Activated CD4-positive, alpha-beta memory T cell treated with anti-CD3 and anti-CD28 coated beads for 36 hours (primary cell): ENCODE measurements around the gene ATG4B. TPM values are rescaled to one million over a fixed set of nuclear protein-coding genes. Genes with fewer than 3 reads are reported as not detected.
A peak's percentile ranks its signal among the peaks of the same experiment; 100 is the strongest.

Experiments
- CTCF ChIA-PET: fragments of 350-600 bp; sonication (Branson Sonifier 250); formaldehyde crosslinking; loops from one replicate; lab custom pipeline; 2021; ENCODE audit warnings: antibody characterized with exemption, inconsistent platforms; lab: Charles Lee
- POLR2A ChIA-PET: fragments of 350-600 bp; sonication (Branson Sonifier 250); formaldehyde crosslinking; loops from one replicate; lab custom pipeline; 2021; ENCODE audit warnings: antibody characterized with exemption; lab: Charles Lee
- DNase-seq: peaks from one replicate; pipeline ENCODE4 v3.0.0-alpha.2; 2020
- H3K27ac Mint-ChIP-seq: one replicate; pipeline ENCODE4 v1.8.0; 2021; ENCODE audit warnings: mixed read lengths
- H3K27me3 Mint-ChIP-seq: one replicate; pipeline ENCODE4 v1.8.0; 2021; ENCODE audit warnings: mixed read lengths
- H3K36me3 Mint-ChIP-seq: one replicate; pipeline ENCODE4 v1.8.0; 2021; ENCODE audit warnings: mixed read lengths
- H3K4me1 Mint-ChIP-seq: one replicate; pipeline ENCODE4 v1.8.0; 2021; ENCODE audit warnings: low read depth, mixed read lengths
- H3K4me3 Mint-ChIP-seq: one replicate; pipeline ENCODE4 v1.8.0; 2021; ENCODE audit warnings: mild to moderate bottlenecking, mixed read lengths
- H3K9me3 Mint-ChIP-seq: one replicate; pipeline ENCODE4 v1.8.0; 2021; ENCODE audit warnings: mixed read lengths
- intact Hi-C: fragments of 100-400 bp; cut with micrococcal nuclease; formaldehyde crosslinking; loops from one replicate; pipeline ENCODE4 v1.15.1; 2023
- total RNA-seq, 2 experiments: library from RNA; stranded (reverse); gene quantifications; one replicate each; pipeline ENCODE4 v1.2.3, GENCODE V29; 2021

ATG4B gene
- total RNA-seq, 2 experiments from 2014 or later, result 85.0 to 85.9 TPM

DNA sequence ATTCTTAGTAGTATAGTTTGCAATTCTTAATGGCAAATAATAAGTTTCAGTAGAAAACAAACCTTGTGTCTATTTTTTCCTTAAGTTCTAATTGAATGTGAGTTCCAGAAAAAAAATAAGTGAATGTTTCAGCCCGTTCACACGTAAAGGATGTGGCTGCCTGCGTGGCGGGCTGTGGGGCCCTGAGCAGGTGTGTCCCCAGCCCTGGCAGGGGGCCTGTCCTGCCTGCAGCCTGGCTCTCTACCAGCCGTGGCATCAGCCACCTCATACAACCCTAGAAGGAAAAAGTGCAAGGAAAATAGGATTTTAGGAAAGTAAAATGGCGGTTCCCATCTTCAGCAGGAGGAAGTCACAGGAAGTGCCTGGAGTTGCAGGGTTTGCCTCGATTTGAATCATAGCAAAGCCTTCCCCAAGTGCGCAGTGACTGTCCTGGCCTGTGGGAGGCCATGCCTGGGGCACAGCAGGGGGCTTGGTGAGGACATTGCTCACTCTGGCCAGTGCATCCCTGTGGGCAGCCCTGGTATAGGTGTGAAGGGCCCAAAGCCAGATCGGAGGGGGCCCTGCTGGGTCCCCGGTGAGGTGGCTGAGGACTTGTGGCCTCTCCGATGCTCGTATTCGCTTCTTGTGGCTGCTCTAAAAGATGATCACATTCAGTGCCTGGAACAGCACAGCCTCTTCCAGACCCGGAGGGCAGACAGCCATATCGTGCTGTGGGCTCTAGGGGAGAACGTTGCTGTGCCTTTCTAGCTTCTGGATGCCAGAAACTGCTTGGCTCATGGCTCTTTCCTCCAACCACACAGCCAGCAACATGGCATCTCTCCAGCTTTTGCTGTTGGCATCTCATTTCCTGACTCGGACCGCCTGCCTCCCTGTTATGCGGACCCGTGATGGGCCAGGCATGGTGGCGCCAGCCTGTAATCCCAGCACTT lies 36.6 kb downstream of the ATG4B start:
- H3K27me3 Mint-ChIP-seq, result no peaks in the 10 kb centered on the region
- peaks cover 19% of the 10 kb centered on the region for H3K36me3 Mint-ChIP-seq
- no peak for DNase-seq
- intact Hi-C loops, result no loop called here
- CTCF ChIA-PET, result no interaction called here
- no peak overlapping the region for H3K4me3 Mint-ChIP-seq
- H3K9me3 Mint-ChIP-seq, result no peaks in the 10 kb centered on the region
- POLR2A ChIA-PET, result no interaction called here
- no peaks in the 10 kb centered on the region for H3K4me1 Mint-ChIP-seq
- H3K27ac Mint-ChIP-seq, result no peak overlapping the region

DNA sequence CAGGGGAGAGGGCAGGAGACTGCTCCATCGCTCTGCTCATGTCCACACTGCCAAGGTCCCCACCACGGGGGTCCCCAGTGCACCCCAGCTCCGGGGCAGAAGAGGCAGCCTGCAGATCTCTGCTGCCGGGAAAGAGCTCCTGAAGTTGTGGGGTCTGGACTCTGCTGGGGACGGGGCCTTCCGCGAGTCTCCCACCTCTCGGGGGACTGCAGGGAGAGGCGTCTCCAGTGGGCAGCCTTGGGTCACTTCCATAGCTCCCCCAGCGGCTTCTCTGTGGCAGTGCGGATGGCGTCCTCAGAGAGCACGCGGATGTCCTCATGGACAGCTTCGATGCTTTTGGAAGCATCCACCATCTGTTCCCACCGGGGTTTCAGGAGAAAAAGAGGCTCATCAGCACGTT lies 38.4 kb downstream of the ATG4B start:
- ChIA-PET CTCF (no interaction called here), POLR2A (interaction anchor here (0.6 kb wide), 1 partner anchor 621 kb away, joined by 3 read pairs; no protein-coding TSS in a partner anchor)
- Mint-ChIP-seq H3K4me1 (peaks cover 2% of the 10 kb centered on the region), H3K36me3 (peaks cover 29% of the 10 kb centered on the region), H3K27ac (no peak overlapping the region), H3K9me3 (no peaks in the 10 kb centered on the region), H3K27me3 (no peaks in the 10 kb centered on the region), H3K4me3 (no peak overlapping the region)
- intact Hi-C loops, result no loop called here
- no peak for DNase-seq

DNA sequence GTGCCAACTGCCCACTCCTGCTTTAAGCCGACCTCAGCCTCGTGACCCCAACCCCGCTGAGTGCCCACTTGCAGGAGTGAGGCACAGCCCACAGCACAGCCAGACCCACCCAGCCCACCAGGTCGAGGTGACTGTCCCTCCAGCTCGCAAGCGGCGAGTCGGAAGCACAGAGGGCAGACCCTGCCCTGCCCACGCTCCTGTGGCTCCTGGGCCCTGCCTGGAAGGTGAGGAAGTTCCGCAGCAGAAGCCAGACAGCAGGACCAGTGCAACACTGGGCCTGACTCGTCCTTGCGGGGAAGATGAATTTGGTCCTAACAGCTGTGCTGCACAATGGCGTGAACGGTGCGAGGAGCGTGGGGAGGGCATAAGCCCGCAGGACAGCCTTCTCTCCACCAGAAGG lies 39.2 kb downstream of the ATG4B start:
- Mint-ChIP-seq H3K9me3 (no peaks in the 10 kb centered on the region), H3K4me3 (no peak overlapping the region), H3K27ac (no peak overlapping the region), H3K4me1 (peaks cover 2% of the 10 kb centered on the region), H3K27me3 (no peaks in the 10 kb centered on the region), H3K36me3 (peaks cover 30% of the 10 kb centered on the region)
- ChIA-PET POLR2A (interaction anchor here (1.0 kb wide), 1 partner anchor 10 kb away, joined by 3 read pairs; the partner anchor contains the start of gene DTYMK), CTCF (no interaction called here)
- DNase-seq, result no peak
- intact Hi-C loops, result no loop called here

DNA sequence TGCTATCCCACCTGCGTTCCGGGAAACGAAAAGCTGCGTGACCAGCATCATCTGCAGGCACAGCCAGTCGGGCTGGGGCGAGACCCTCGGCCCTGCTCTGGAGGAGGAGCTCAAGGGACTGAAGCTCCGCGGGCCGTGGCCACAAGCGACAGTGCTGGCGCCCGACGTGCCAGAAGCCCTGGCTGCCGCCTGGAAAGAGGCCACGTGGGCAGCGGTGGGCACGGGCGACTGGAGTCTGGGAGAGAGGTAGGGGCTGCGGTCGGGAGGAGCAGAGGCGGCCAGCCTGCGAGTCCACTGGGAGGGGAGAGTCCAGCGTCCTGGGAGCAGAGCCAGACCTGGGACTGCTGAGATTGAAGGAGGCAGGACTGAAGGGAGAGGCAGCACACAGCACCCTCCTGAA lies 39.9 kb downstream of the ATG4B start:
- H3K4me1 Mint-ChIP-seq, result peaks cover 2% of the 10 kb centered on the region
- no peak overlapping the region for H3K4me3 Mint-ChIP-seq
- peaks cover 35% of the 10 kb centered on the region for H3K36me3 Mint-ChIP-seq
- no peak overlapping the region for H3K27ac Mint-ChIP-seq
- H3K9me3 Mint-ChIP-seq, result no peaks in the 10 kb centered on the region
- POLR2A ChIA-PET, result interaction anchor here (1.0 kb wide), 1 partner anchor 9 kb away, joined by 3 read pairs; the partner anchor contains the start of gene DTYMK
- H3K27me3 Mint-ChIP-seq, result no peaks in the 10 kb centered on the region
- no peak for DNase-seq
- intact Hi-C loops, result no loop called here
- CTCF ChIA-PET, result no interaction called here

DNA sequence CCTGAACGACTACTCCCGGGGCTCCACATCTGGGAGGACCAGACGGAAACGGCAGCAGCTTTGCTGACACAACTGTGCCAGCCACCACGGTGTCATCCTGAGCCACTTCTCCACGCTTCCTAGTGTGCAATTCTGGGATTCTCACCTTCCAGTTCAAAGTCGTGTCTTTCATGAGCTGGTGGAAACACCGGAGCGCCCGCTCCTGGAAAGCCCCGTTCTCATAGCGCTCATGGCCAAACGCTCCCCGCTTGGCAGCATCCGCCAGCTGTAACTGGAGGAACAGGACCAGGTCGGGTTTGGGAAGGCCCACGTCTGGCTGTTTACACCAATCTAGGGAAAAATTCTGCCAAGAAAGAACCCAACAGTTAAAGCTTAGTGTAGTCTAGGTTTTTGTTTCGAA lies 40.8 kb downstream of the ATG4B start:
- no peaks in the 10 kb centered on the region for H3K9me3 Mint-ChIP-seq
- CTCF ChIA-PET, result no interaction called here
- no peaks in the 10 kb centered on the region for H3K27me3 Mint-ChIP-seq
- intact Hi-C loops, result no loop called here
- H3K36me3 Mint-ChIP-seq, result peaks cover 39% of the 10 kb centered on the region
- POLR2A ChIA-PET, result interaction anchor here (1.7 kb wide), 1 partner anchor 11 kb away, joined by 3 read pairs; no protein-coding TSS in a partner anchor
- DNase-seq, result no peak
- no peak overlapping the region for H3K27ac Mint-ChIP-seq
- H3K4me1 Mint-ChIP-seq, result peaks cover 6% of the 10 kb centered on the region
- H3K4me3 Mint-ChIP-seq, result no peak overlapping the region

DNA sequence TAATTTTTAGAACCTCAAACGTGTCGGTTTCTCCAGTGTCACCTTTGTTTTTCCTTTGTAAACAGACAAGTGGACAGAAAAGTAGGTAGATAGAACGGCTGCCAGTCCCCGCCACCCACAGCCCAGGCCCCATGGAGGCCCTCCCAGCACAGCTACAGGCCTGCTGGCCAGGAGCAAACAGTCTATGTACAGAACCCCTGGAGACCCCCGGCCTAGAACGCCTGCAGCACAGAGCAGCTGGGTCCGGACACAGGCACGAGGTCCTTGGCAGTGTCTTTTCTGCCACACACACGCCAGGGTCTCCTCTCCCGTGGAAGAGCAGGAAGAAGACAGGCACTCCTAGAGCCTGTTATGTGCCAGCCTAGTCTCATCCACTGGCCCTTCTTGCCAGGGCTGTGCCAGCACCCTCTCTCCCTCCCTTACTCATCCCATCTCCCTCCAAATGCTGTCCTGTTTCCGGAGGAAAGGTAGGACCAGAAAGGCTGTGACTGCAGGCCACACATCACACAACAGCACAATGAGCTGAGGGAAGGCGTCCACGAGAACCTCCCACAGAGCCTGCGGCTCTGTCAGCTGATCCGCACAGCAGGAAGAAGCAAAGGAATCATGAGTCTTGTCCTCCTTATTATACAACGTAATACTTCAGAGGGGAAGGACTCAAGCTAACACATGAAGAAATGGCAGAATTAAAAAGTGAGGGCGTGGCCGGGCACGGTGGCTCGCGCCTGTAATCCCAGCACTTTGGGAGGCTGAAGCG lies 41.5 kb downstream of the ATG4B start:
- ChIA-PET CTCF (no interaction called here), POLR2A (interaction anchor here (0.6 to 1.7 kb wide), 2 partner anchors 10 to 28 kb away, joined by 3 read pairs; no protein-coding TSS in a partner anchor)
- H3K36me3 Mint-ChIP-seq, result peaks cover 39% of the 10 kb centered on the region
- no peaks in the 10 kb centered on the region for H3K27me3 Mint-ChIP-seq
- H3K27ac Mint-ChIP-seq, result no peak overlapping the region
- no peaks in the 10 kb centered on the region for H3K9me3 Mint-ChIP-seq
- H3K4me1 Mint-ChIP-seq, result peaks cover 6% of the 10 kb centered on the region
- no peak overlapping the region for H3K4me3 Mint-ChIP-seq
- no peak for DNase-seq
- intact Hi-C loops, result no loop called here

DNA sequence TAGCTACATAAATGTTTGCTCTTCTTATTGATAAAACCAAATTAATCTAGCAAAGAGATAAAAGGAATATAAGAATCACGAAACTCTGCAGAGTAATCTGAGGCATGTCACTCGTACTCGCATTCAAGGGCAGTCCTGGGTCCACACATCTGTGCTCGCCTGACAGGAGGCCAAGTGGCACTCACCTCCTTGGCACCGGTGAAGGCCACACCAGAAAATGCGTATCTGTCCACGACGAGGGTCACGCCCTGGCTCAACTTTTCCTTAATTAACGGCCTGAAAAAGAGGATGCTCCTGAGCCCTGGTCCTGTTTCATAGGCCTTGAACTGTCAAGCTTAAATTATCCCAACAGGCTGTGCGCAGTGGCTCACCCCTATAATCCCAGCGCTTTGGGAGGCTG lies 42.6 kb downstream of the ATG4B start:
- DNase-seq, result no peak
- intact Hi-C loops, result no loop called here
- no peaks in the 10 kb centered on the region for H3K9me3 Mint-ChIP-seq
- CTCF ChIA-PET, result no interaction called here
- POLR2A ChIA-PET, result no interaction called here
- H3K4me3 Mint-ChIP-seq, result no peak overlapping the region
- peaks cover 11% of the 10 kb centered on the region for H3K4me1 Mint-ChIP-seq
- H3K27ac Mint-ChIP-seq, result no peak overlapping the region
- peaks cover 47% of the 10 kb centered on the region for H3K36me3 Mint-ChIP-seq
- no peaks in the 10 kb centered on the region for H3K27me3 Mint-ChIP-seq

DNA sequence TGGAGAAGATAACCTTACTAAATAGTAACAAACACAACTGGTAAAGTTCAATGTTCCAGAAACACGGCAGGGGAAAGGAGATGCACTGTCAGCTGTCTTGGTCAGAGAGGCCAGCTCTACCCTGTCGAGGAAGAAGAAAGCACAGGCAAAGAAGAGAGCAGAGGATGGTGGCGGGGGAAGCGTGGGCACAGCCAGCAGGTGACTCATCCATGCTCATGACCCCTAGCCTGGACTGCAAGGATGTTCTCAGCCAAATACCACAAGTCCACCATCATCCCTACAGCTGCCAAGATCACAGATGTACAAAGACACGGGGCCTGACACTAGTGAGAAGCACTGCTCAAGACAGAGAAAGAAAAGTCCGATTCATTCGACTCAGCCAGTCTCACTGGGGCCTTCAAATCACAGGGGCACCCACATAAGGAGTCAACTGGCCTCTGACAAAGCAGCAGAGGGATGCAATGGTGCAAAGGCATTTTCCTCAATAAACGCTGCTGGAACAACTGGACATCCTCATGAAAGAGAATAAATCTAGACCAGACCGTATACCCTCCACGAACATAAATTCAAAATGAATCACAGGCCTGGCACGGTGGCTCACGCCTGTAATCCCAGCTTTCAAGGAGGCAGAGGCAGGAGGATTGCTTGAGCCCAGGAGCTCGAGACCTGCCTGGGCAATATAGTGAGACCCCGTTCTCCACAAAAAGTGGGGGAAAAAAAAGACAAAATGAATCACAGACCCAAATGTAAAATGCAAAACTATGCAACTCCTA lies 43.5 kb downstream of the ATG4B start:
- H3K9me3 Mint-ChIP-seq, result no peaks in the 10 kb centered on the region
- H3K36me3 Mint-ChIP-seq, result peaks cover 47% of the 10 kb centered on the region
- ChIA-PET CTCF (no interaction called here), POLR2A (interaction anchor here (0.7 kb wide), 1 partner anchor 827 kb away, joined by 3 read pairs; no protein-coding TSS in a partner anchor)
- no peaks in the 10 kb centered on the region for H3K27me3 Mint-ChIP-seq
- intact Hi-C loops, result no loop called here
- DNase-seq, result no peak
- no peak overlapping the region for H3K27ac Mint-ChIP-seq
- H3K4me3 Mint-ChIP-seq, result no peak overlapping the region
- peaks cover 18% of the 10 kb centered on the region for H3K4me1 Mint-ChIP-seq

DNA sequence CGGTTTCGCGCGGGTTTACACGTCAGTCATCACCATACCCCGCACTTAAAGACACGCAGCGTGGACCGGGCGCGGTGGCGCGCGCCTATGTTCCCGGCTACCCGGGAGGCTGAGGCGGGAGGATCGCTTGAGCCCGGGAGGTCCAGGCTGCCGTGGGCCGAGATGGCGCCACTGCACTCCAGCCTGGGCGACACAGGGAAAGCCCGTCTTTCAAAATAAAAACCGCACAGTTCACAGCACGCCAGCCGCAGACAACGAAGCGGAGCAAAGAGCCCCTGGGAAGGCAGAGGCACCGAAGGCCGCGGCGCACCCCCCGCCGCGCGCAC lies 48.8 kb downstream of the ATG4B start:
- no peaks in the 10 kb centered on the region for H3K27me3 Mint-ChIP-seq
- peaks cover 27% of the 10 kb centered on the region for H3K4me1 Mint-ChIP-seq
- CTCF ChIA-PET, result interaction anchor here (0.7 to 3.9 kb wide), 7 partner anchors 14 to 192 kb away, joined by 3 to 40 read pairs (median 3); partner anchors contain the start of gene ING5
- peaks cover 30% of the 10 kb centered on the region for H3K36me3 Mint-ChIP-seq
- POLR2A ChIA-PET, result interaction anchor here (0.7 to 4.1 kb wide), 10 partner anchors 9 to 370 kb away, joined by 3 to 53 read pairs (median 4); partner anchors contain the start of genes ATG4B, ING5 and THAP4
- intact Hi-C loops, result loop anchor here (1.0 to 5.0 kb wide), 7 partner anchors 15 to 369 kb away; partner anchors contain the start of genes D2HGDH, FARP2, HDLBP and SEPTIN2
- H3K9me3 Mint-ChIP-seq, result no peaks in the 10 kb centered on the region
- peak overlapping the region; percentile 68 for H3K27ac Mint-ChIP-seq
- H3K4me3 Mint-ChIP-seq, result peak overlapping the region; percentile 98
- no peak for DNase-seq

DNA sequence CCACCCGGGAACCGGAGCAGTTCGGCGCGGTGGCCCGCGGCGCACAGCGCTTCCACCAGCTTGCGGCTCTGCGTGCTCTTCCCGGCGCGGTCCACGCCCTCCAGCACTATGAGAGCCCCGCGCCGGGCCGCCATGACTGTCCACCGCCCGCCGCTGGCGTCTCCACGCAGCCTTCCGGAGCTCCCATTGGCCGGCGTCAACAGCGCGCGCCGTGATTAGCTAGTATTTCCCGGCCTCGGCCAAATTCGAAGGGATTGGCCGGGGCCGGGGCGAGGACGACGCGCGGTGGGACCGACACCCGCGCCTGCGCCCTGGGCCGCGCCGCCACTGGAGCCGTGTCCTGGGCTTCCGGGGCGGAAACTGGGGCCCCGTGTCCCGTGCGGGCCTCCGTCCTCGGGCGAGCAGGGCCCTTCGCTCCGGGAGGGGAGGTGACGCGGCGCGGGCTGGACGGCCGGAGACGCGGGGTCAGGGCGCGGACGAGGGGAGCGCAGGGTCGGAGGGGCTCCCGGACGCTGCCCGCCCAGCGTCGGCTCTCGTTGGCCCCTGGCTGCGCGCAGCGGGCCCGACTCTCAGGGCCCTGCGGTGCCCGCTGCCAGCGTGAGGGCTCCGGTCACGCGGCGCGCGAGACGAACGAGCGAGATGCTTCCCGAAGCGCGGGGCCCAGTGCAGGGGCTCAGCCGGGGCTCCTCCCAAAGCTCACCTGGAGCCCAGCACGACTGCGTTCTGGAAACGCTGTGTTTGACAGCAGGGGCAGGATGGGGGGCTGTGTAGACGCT lies 49.3 kb downstream of the ATG4B start, which contains the start of gene DTYMK:
TSS of gene DTYMK (minus strand) at position 166 of the 776 bp plus-strand sequence. CDS start at position 134, 32 bp downstream.
- peaks cover 27% of the 10 kb centered on the region for H3K36me3 Mint-ChIP-seq

More for the DNA sequence above, 49.3 kb downstream of the ATG4B start, which contains the start of gene DTYMK:
- ChIA-PET POLR2A (interaction anchor here (0.6 to 4.1 kb wide), 11 partner anchors 10 to 370 kb away, joined by 3 to 53 read pairs (median 3); partner anchors contain the start of genes ATG4B, ING5 and THAP4), CTCF (interaction anchor here (0.6 to 3.9 kb wide), 10 partner anchors 14 to 506 kb away, joined by 3 to 40 read pairs (median 3); partner anchors contain the start of gene ING5)
- Mint-ChIP-seq H3K27me3 (no peaks in the 10 kb centered on the region), H3K27ac (peak within 1 kb of the TSS; percentile 93), H3K4me3 (peak within 1 kb of the TSS; percentile 98), H3K4me1 (peaks cover 27% of the 10 kb centered on the region), H3K9me3 (no peaks in the 10 kb centered on the region)
- intact Hi-C loops, result loop anchor here (1.0 to 5.0 kb wide), 7 partner anchors 14 to 370 kb away; partner anchors contain the start of genes D2HGDH, FARP2, HDLBP and SEPTIN2
- peak; percentile 97 for DNase-seq
